ENCODE measurements around the gene HERC3.

HERC3 gene

DNA sequence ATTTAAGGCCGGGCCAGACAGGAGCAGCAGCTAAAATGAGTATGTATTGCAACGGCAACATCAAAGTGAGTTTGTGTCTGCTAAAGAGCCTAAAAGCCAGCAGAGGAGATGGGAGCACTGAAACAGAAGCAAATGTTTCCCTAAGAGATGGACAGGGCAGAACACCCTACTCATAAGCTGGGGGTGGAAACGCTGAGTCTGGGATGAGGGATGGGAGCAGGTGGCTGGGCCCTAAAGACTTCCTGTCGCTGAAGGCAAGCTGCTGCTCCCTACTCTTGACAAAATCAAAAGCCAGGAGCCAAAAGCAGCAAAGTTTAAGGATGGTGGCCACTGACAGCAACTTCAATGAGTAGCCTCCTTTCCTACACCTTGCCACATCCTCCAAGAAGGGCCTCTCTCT, 145.9 kb downstream of the HERC3 start:
- no peak overlapping the region for H3K4me3 ChIP-seq (ENCODE audit: insufficient read depth, low read depth, low read length, poor library complexity, severe bottlenecking)
- no peaks in the 10 kb centered on the region for H3K9me3 ChIP-seq (ENCODE audit: control insufficient read depth, low read length)
- H3K36me3 ChIP-seq (ENCODE audit: control insufficient read depth, insufficient read depth, low read length), result peaks cover 10% of the 10 kb centered on the region
- no peaks in the 10 kb centered on the region for H3K4me1 ChIP-seq (ENCODE audit: control insufficient read depth, insufficient read depth, low read length, poor library complexity, severe bottlenecking)
- no peak for DNase-seq
- H3K27me3 ChIP-seq (replicated peaks; ENCODE audit: control insufficient read depth, insufficient read depth, low read length, poor library complexity, severe bottlenecking), result no peaks in the 10 kb centered on the region
- peak overlapping the region; percentile 23 for H3K27ac ChIP-seq (ENCODE audit: insufficient read depth, low read length, poor library complexity, severe bottlenecking)

DNA sequence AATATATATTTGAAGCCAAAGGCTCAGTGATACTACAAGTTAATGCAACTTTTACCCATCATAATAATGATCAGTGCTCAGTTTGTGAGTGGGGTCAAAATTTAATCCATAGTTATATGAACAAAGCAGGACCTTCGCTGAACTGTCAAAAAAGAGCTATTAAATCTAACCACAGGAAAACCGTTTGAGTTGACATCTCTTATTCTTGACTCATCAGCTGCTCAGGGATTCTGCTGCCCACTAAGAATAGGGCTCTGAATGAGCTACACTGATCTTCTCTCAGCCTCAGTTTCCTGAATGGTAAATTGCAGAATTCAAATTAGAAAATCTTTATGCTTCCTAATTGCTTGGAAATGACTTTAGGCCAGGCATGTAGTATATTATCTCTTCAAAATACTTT, 150.3 kb downstream of the HERC3 start:
- DNase-seq, result no peak
- Histone ChIP-seq H3K27ac (ENCODE audit: insufficient read depth, low read length, poor library complexity, severe bottlenecking) (no peak overlapping the region), H3K36me3 (ENCODE audit: control insufficient read depth, insufficient read depth, low read length) (peaks cover 14% of the 10 kb centered on the region), H3K4me3 (ENCODE audit: insufficient read depth, low read depth, low read length, poor library complexity, severe bottlenecking) (no peak overlapping the region), H3K27me3 (replicated peaks; ENCODE audit: control insufficient read depth, insufficient read depth, low read length, poor library complexity, severe bottlenecking) (no peaks in the 10 kb centered on the region), H3K4me1 (ENCODE audit: control insufficient read depth, insufficient read depth, low read length, poor library complexity, severe bottlenecking) (no peaks in the 10 kb centered on the region), H3K9me3 (ENCODE audit: control insufficient read depth, low read length) (no peaks in the 10 kb centered on the region)

DNA sequence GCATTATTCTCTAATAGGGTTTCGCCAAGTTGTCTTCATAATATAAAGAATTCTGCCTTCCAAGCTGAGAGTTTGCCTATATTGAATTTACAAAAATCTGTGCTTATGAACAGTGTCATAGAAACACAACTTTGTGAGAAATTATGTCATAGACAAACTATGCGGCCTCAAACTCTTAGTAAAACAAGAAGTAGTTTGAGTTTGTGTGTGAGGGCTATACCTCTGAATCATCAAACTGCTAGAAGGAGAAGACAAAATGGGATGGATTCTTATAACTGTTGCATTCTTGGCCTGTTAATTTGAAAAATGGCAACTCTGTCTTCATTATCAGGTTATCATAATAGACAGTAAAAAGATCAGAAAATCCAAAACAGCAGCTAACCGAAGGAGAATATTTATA, 151.4 kb downstream of the HERC3 start:
- no peak overlapping the region for H3K27ac ChIP-seq (ENCODE audit: insufficient read depth, low read length, poor library complexity, severe bottlenecking)
- no peak for DNase-seq

DNA sequence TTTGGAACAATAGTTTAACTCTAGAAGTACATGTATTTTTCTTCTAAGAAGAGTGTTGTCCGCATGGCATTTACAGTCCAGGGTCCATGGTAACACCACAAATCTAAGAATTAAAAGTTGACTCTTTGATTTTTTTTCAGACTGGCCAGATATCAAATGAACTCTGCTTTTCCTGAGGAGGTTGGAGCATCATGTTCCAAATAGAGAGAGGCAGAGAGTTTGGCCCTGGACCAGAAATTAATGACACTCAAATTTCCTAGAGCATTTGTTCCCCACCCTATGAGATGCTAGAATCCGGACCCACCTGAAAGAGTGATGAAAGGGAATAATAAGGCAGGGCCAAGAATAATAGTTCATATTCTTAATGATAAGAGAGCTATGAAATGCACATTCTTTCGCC, 152.3 kb downstream of the HERC3 start:
- no peaks in the 10 kb centered on the region for H3K9me3 ChIP-seq (ENCODE audit: control insufficient read depth, low read length)
- H3K27ac ChIP-seq (ENCODE audit: insufficient read depth, low read length, poor library complexity, severe bottlenecking), result no peak overlapping the region
- no peak overlapping the region for H3K4me3 ChIP-seq (ENCODE audit: insufficient read depth, low read depth, low read length, poor library complexity, severe bottlenecking)
- no peaks in the 10 kb centered on the region for H3K27me3 ChIP-seq (replicated peaks; ENCODE audit: control insufficient read depth, insufficient read depth, low read length, poor library complexity, severe bottlenecking)
- H3K36me3 ChIP-seq (ENCODE audit: control insufficient read depth, insufficient read depth, low read length), result peaks cover 18% of the 10 kb centered on the region
- no peak for DNase-seq
- no peaks in the 10 kb centered on the region for H3K4me1 ChIP-seq (ENCODE audit: control insufficient read depth, insufficient read depth, low read length, poor library complexity, severe bottlenecking)

More for the DNA sequence above, 151.4 kb downstream of the HERC3 start:
- no peaks in the 10 kb centered on the region for H3K27me3 ChIP-seq (replicated peaks; ENCODE audit: control insufficient read depth, insufficient read depth, low read length, poor library complexity, severe bottlenecking)
- H3K4me3 ChIP-seq (ENCODE audit: insufficient read depth, low read depth, low read length, poor library complexity, severe bottlenecking), result no peak overlapping the region
- no peaks in the 10 kb centered on the region for H3K4me1 ChIP-seq (ENCODE audit: control insufficient read depth, insufficient read depth, low read length, poor library complexity, severe bottlenecking)
- peaks cover 17% of the 10 kb centered on the region for H3K36me3 ChIP-seq (ENCODE audit: control insufficient read depth, insufficient read depth, low read length)
- H3K9me3 ChIP-seq (ENCODE audit: control insufficient read depth, low read length), result no peaks in the 10 kb centered on the region

DNA sequence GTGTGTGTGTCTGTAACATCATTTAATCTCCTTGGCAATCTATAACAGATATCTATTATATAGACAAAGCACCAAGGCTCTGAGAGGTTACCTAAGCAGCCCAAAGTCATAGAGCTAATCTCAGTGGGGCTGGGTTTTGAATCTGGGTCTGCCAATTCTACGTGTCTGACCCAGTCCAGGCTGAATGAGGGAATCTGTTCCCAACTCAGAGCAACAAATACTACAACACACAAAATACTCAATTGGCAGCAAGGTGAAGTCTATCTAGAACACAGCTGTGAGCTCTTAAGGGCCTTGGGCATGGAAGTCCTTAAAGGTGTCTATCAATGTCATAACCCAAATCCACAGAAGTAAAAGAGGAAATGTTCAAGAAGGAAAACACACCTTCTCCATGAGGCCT, 152.9 kb downstream of the HERC3 start:
- no peaks in the 10 kb centered on the region for H3K27me3 ChIP-seq (replicated peaks; ENCODE audit: control insufficient read depth, insufficient read depth, low read length, poor library complexity, severe bottlenecking)
- H3K9me3 ChIP-seq (ENCODE audit: control insufficient read depth, low read length), result no peaks in the 10 kb centered on the region
- no peak overlapping the region for H3K4me3 ChIP-seq (ENCODE audit: insufficient read depth, low read depth, low read length, poor library complexity, severe bottlenecking)
- no peak for DNase-seq
- H3K36me3 ChIP-seq (ENCODE audit: control insufficient read depth, insufficient read depth, low read length), result peaks cover 23% of the 10 kb centered on the region
- H3K4me1 ChIP-seq (ENCODE audit: control insufficient read depth, insufficient read depth, low read length, poor library complexity, severe bottlenecking), result no peaks in the 10 kb centered on the region
- H3K27ac ChIP-seq (ENCODE audit: insufficient read depth, low read length, poor library complexity, severe bottlenecking), result no peak overlapping the region

DNA sequence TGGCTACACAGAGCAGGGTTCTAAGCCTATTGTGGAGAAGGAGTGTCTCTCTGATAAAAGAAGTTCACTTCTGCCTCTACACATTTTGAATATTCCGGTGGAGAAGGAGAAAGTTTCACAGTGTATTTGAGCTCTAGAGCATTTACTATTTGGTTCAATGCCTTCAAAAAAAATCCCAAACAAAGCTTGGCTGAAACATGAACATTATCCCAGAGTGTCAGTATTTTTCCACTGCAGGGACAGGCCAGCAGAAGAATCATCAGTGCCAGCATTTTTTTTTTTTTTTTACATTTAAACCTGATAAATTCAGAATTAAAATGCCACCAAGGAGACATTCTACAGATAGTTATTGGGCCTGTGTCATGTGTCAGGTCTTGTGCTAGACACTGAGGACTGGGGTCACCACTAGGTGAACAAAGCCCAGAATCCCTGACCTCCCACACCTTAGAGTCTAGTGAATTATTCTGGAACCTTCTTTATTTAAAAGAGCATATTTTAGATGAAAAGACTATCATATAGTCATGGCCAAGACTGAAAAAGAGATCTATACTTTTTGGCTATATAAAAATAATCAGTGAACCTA, 153.4 kb downstream of the HERC3 start:
- no peak for DNase-seq
- no peak overlapping the region for H3K27ac ChIP-seq (ENCODE audit: insufficient read depth, low read length, poor library complexity, severe bottlenecking)
- H3K4me3 ChIP-seq (ENCODE audit: insufficient read depth, low read depth, low read length, poor library complexity, severe bottlenecking), result no peak overlapping the region
- H3K4me1 ChIP-seq (ENCODE audit: control insufficient read depth, insufficient read depth, low read length, poor library complexity, severe bottlenecking), result no peaks in the 10 kb centered on the region
- no peaks in the 10 kb centered on the region for H3K9me3 ChIP-seq (ENCODE audit: control insufficient read depth, low read length)
- peaks cover 23% of the 10 kb centered on the region for H3K36me3 ChIP-seq (ENCODE audit: control insufficient read depth, insufficient read depth, low read length)
- H3K27me3 ChIP-seq (replicated peaks; ENCODE audit: control insufficient read depth, insufficient read depth, low read length, poor library complexity, severe bottlenecking), result no peaks in the 10 kb centered on the region

DNA sequence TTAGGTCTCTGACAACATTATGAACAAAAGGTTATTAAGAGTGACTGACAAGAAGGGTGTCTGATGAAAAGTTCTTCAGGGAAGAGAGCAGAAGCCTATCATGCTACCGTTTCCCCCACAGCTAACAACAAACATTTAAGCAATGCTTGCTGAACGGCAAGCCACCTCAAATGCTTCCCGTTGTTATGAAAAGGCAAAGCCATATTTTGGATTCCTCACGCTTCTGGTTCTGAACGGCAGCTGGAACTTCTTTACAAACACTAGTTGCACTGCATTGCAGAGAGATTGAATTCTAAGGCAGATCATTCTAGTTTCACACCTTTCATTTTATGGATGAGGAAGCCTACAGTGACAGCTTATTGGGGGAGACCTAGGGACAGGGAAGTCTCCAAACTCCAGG, 153.9 kb downstream of the HERC3 start:
- Histone ChIP-seq H3K4me3 (ENCODE audit: insufficient read depth, low read depth, low read length, poor library complexity, severe bottlenecking) (no peak overlapping the region), H3K9me3 (ENCODE audit: control insufficient read depth, low read length) (no peaks in the 10 kb centered on the region), H3K36me3 (ENCODE audit: control insufficient read depth, insufficient read depth, low read length) (peaks cover 23% of the 10 kb centered on the region), H3K27ac (ENCODE audit: insufficient read depth, low read length, poor library complexity, severe bottlenecking) (no peak overlapping the region), H3K4me1 (ENCODE audit: control insufficient read depth, insufficient read depth, low read length, poor library complexity, severe bottlenecking) (no peaks in the 10 kb centered on the region), H3K27me3 (replicated peaks; ENCODE audit: control insufficient read depth, insufficient read depth, low read length, poor library complexity, severe bottlenecking) (no peaks in the 10 kb centered on the region)
- no peak for DNase-seq

DNA sequence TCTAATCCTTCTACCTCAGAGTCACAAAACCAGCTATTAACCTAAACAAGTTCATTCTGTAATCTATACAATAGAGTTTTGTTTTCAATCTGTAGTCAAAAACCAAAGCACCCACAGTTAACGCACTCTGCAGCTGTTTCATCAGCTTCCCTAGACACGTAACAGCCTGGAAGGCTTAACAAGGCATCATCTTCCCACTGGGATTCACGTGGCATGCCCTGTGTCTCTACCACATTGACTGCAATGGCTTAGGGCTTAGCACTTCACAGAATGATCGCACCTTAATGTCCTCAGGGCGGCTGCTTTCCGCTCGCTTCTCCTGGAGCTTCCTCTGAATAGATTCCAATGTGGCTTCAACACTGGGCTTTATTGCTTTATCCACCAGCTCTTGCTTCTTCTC, 155.1 kb downstream of the HERC3 start:
- H3K27ac ChIP-seq (ENCODE audit: insufficient read depth, low read length, poor library complexity, severe bottlenecking), result no peak overlapping the region
- H3K9me3 ChIP-seq (ENCODE audit: control insufficient read depth, low read length), result no peaks in the 10 kb centered on the region
- H3K27me3 ChIP-seq (replicated peaks; ENCODE audit: control insufficient read depth, insufficient read depth, low read length, poor library complexity, severe bottlenecking), result no peaks in the 10 kb centered on the region
- DNase-seq, result no peak
- no peaks in the 10 kb centered on the region for H3K4me1 ChIP-seq (ENCODE audit: control insufficient read depth, insufficient read depth, low read length, poor library complexity, severe bottlenecking)
- peaks cover 23% of the 10 kb centered on the region for H3K36me3 ChIP-seq (ENCODE audit: control insufficient read depth, insufficient read depth, low read length)
- H3K4me3 ChIP-seq (ENCODE audit: insufficient read depth, low read depth, low read length, poor library complexity, severe bottlenecking), result no peak overlapping the region

DNA sequence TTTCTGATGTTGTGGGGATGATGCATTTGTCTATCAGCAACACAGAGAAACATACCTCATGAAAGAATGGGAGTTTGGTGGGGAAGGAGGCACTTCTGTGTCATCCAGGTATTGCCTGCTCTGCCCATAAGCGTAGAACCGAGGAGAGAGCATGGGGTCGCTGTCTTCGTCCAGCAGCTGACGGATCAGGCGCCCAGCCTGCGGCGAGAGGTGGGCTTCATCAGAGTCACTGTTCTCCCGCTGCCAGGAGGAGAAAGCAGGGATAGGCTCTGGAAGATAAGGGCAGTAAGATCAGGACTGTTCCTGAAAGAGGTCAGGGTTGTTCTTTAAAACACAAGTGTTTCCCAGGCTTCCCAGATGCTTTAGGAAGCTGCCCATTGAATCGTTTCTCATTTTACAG, 158.1 kb downstream of the HERC3 start:
- no peak for DNase-seq
- Histone ChIP-seq H3K4me1 (ENCODE audit: control insufficient read depth, insufficient read depth, low read length, poor library complexity, severe bottlenecking) (no peaks in the 10 kb centered on the region), H3K36me3 (ENCODE audit: control insufficient read depth, insufficient read depth, low read length) (peaks cover 21% of the 10 kb centered on the region), H3K27ac (ENCODE audit: insufficient read depth, low read length, poor library complexity, severe bottlenecking) (no peak overlapping the region), H3K9me3 (ENCODE audit: control insufficient read depth, low read length) (no peaks in the 10 kb centered on the region), H3K27me3 (replicated peaks; ENCODE audit: control insufficient read depth, insufficient read depth, low read length, poor library complexity, severe bottlenecking) (no peaks in the 10 kb centered on the region), H3K4me3 (ENCODE audit: insufficient read depth, low read depth, low read length, poor library complexity, severe bottlenecking) (no peak overlapping the region)

DNA sequence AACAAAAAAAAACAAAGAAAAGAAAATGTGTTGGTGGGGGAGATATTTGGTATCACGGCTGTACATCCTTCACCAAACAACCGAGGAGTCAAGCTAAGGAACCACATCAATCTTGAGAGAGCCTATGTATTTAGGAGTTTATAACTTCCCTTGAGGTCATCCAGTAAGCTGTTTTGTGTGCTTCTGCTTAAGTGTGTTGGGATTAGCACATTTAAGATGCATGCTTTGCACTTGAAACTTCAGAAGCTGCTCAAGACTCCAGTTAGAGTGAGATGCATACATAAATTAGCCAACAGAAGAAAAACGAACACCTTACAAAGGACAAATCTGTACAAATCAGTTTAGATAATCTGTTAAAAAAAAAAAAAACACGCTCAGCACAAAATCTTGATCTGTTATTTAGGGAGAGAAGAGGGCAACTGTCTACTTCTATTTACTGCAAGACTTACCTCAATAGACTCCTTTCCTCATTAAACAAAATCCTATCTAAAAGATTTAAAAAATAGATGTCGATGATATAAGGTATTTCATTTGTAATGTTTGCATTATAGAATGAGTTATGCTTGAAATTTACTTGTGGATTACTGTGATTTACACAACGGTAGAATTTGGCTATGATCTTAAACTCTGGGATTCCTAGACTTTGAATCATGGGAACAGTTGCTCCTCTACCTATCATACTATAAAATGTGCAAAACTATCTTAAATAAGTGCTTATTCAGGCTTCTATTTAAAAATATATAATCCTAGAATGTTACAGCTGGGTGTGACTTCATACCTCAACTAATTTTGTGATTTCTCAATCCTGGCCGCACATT, 159.2 kb downstream of the HERC3 start:
- H3K27me3 ChIP-seq (replicated peaks; ENCODE audit: control insufficient read depth, insufficient read depth, low read length, poor library complexity, severe bottlenecking), result no peaks in the 10 kb centered on the region
- peaks cover 19% of the 10 kb centered on the region for H3K36me3 ChIP-seq (ENCODE audit: control insufficient read depth, insufficient read depth, low read length)
- no peak overlapping the region for H3K4me3 ChIP-seq (ENCODE audit: insufficient read depth, low read depth, low read length, poor library complexity, severe bottlenecking)
- H3K9me3 ChIP-seq (ENCODE audit: control insufficient read depth, low read length), result no peaks in the 10 kb centered on the region
- no peaks in the 10 kb centered on the region for H3K4me1 ChIP-seq (ENCODE audit: control insufficient read depth, insufficient read depth, low read length, poor library complexity, severe bottlenecking)
- no peak overlapping the region for H3K27ac ChIP-seq (ENCODE audit: insufficient read depth, low read length, poor library complexity, severe bottlenecking)
- DNase-seq, result no peak

Measured in effector memory CD4-positive, alpha-beta T cell (primary cell).